Spleen (tissue), 7 donors: ENCODE results near the gene LRP1.

Experiments used
- CTCF ChIP-seq, 11 experiments: fragments of 200-600 bp in 7 of 11; fragments of 450-650 bp in 4 of 11; sonication (generic) in 4 of 11; IDR thresholded peaks in 8 of 11; conservative IDR thresholded peaks in 3 of 11; 1 replicate in 7 of 11; 2 replicates in 4 of 11; pipeline versions ENCODE4 v1.4.0 to v1.8.0; 2016 to 2021; ENCODE audit warnings: antibody characterized with exemption in 11 of 11, inconsistent platforms in 4 of 11, mild to moderate bottlenecking in 1 of 11
- POLR2A ChIP-seq, 3 donors: fragments of 450-650 bp; IDR thresholded peaks; one replicate each; pipeline ENCODE4 v1.5.1; 2017; ENCODE audit warnings: antibody characterized with exemption in 3 of 3, mild to moderate bottlenecking in 1 of 3
- POLR2AphosphoS5 ChIP-seq, 3 donors: sonication (generic); formaldehyde crosslinking; IDR thresholded peaks; one replicate each; pipeline ENCODE4 v1.5.1; 2017; ENCODE audit warnings: antibody characterized with exemption in 3 of 3
- donor health status: DM: no; HTN: no; CAD: no; lungs with moderate emphysema.
- donor health status: DM: no; HTN: no; CAD: no.
- donor health status: DM: no; HTN: no; CAD: no.

GRCh38 chr12:57134949-57135348 lies 6.7 kb downstream of the LRP1 start:
- TF ChIP-seq CTCF (IDR thresholded peaks at IDR 0.05 in 8 of 11, conservative IDR thresholded peaks at IDR 0.05 in 3 of 11) (no peak), POLR2A (IDR thresholded peaks at IDR 0.05) (no peak), POLR2AphosphoS5 (IDR thresholded peaks at IDR 0.05) (no peak)
